Erythroblast (primary cell): ENCODE measurements around the gene ALDH1A1.

Source experiments
- GATA1 ChIP-seq: IDR thresholded peaks from 2 replicates; pipeline ENCODE4 v1.6.1; 2011; ENCODE audit warnings: low read depth, mild to moderate bottlenecking, control low read depth, low read length, moderate library complexity
- POLR2A ChIP-seq: IDR thresholded peaks from 2 replicates; pipeline ENCODE4 v1.6.1; 2011; ENCODE audit warnings: mild to moderate bottlenecking, low read length

- TF ChIP-seq POLR2A (no peak), GATA1 (no peak)
Measured at GRCh38 chr9:72980183-72980582, 27.3 kb upstream of the ALDH1A1 start.
